GM12892 (cell line): ENCODE data around the gene C16orf87.
"Not testable (repeated sequence)": the region's sequence is repeated elsewhere in the genome, so short reads cannot be mapped to it uniquely, and the experiment has no call there.

Experiments
- POLR2A ChIP-seq: IDR thresholded peaks from 2 replicates; pipeline ENCODE4 v1.6.1; 2011; ENCODE audit warnings: low read depth, low read length, control low read depth
- POLR2AphosphoS5 ChIP-seq: IDR thresholded peaks from 2 replicates; pipeline ENCODE4 v1.6.1; 2011; ENCODE audit warnings: low read depth, low read length, control low read depth
- TAF1 ChIP-seq: IDR thresholded peaks from 2 replicates; pipeline ENCODE4 v1.6.1; 2011; ENCODE audit warnings: low read depth, mild to moderate bottlenecking, control low read depth, low read length, borderline replicate concordance

- TF ChIP-seq POLR2AphosphoS5, TAF1, POLR2A: not testable (repeated sequence)
Observed at GRCh38 chr16:46867486-46867885, 36.5 kb upstream of the C16orf87 start.
